GM23338 (cell line): ENCODE measurements around the gene SLC43A2. TPM values are rescaled to one million over a fixed set of nuclear protein-coding genes. Genes with fewer than 3 reads are reported as not detected.
"Not testable (repeated sequence)": the region's sequence is repeated elsewhere in the genome, so short reads cannot be mapped to it uniquely, and the experiment has no call there.

Experiments
- ATAC-seq: fragments of 200-7000 bp; cut with Tn5 transposase; 3 replicates; pipeline ENCODE4 v1.9.1; 2020
- DNase-seq: peaks from one replicate; pipeline ENCODE4 v3.0.0-alpha.2; 2015; ENCODE audit warnings: low spot score
- H2AFZ ChIP-seq: fragments of 200-600 bp; sonication (generic); 2 replicates; pipeline ENCODE4 v1.8.0; 2016; ENCODE audit warnings: antibody characterized with exemption, mild to moderate bottlenecking, moderate library complexity
- H3F3A ChIP-seq: fragments of 200-600 bp; sonication (generic); replicated peaks from 2 replicates; pipeline ENCODE4 v1.8.0; 2017; ENCODE audit warnings: antibody characterized with exemption, mixed run types, low read depth
- H3K27ac ChIP-seq: fragments of 200-600 bp; sonication (generic); 2 replicates; pipeline ENCODE4 v1.6.1; 2016; ENCODE audit warnings: low read depth
- H3K27me3 ChIP-seq: fragments of 200-600 bp; sonication (generic); 2 replicates; pipeline ENCODE4 v1.8.0; 2016; ENCODE audit warnings: mild to moderate bottlenecking, mixed run types, moderate library complexity; ENCODE audit not compliant: insufficient read depth
- H3K36me3 ChIP-seq: fragments of 200-600 bp; sonication (generic); 2 replicates; pipeline ENCODE4 v1.8.0; 2016; ENCODE audit warnings: mild to moderate bottlenecking; ENCODE audit not compliant: insufficient read depth
- H3K4me1 ChIP-seq: fragments of 200-600 bp; sonication (generic); 2 replicates; pipeline ENCODE4 v1.8.0; 2016; ENCODE audit warnings: mild to moderate bottlenecking, moderate library complexity; ENCODE audit not compliant: insufficient read depth
- H3K4me2 ChIP-seq: fragments of 200-600 bp; sonication (generic); 2 replicates; pipeline ENCODE4 v1.7.1; 2017; ENCODE audit warnings: mixed run types
- H3K4me3 ChIP-seq: fragments of 200-600 bp; sonication (generic); 2 replicates; pipeline ENCODE4 v1.6.1; 2016; ENCODE audit warnings: mixed run types
- H3K79me2 ChIP-seq: fragments of 200-600 bp; sonication (generic); replicated peaks from 2 replicates; pipeline ENCODE4 v1.8.0; 2017; ENCODE audit warnings: mild to moderate bottlenecking; ENCODE audit not compliant: insufficient read depth
- H3K9me2 ChIP-seq: fragments of 200-600 bp; sonication (generic); 2 replicates; pipeline ENCODE4 v1.8.0; 2017; ENCODE audit not compliant: insufficient read depth
- H4K20me1 ChIP-seq: fragments of 200-600 bp; sonication (generic); replicated peaks from 2 replicates; pipeline ENCODE4 v1.8.0; 2017; ENCODE audit warnings: mild to moderate bottlenecking; ENCODE audit not compliant: insufficient read depth
- H3K27ac Mint-ChIP-seq: 2 replicates; pipeline ENCODE4 v1.8.0; 2020; ENCODE audit warnings: inconsistent platforms, mild to moderate bottlenecking, moderate library complexity, mixed read lengths
- H3K27me3 Mint-ChIP-seq: 3 replicates; pipeline ENCODE4 v1.8.0; 2022; ENCODE audit warnings: low read depth, mild to moderate bottlenecking, moderate library complexity, mixed read lengths, inconsistent platforms; ENCODE audit not compliant: insufficient read depth, poor library complexity
- H3K36me3 Mint-ChIP-seq: 3 replicates; pipeline ENCODE4 v1.8.0; 2021; ENCODE audit warnings: low read depth, mild to moderate bottlenecking, inconsistent platforms, moderate library complexity, mixed read lengths
- H3K4me1 Mint-ChIP-seq: 3 replicates; pipeline ENCODE4 v1.8.0; 2020; ENCODE audit warnings: mild to moderate bottlenecking, inconsistent platforms, mixed read lengths
- H3K4me3 Mint-ChIP-seq: 3 replicates; pipeline ENCODE4 v1.8.0; 2021; ENCODE audit warnings: moderate library complexity, mild to moderate bottlenecking, inconsistent platforms, mixed read lengths
- H3K9me3 Mint-ChIP-seq: 3 replicates; pipeline ENCODE4 v1.8.0; 2020; ENCODE audit warnings: moderate library complexity, mild to moderate bottlenecking, inconsistent platforms, mixed read lengths
- CTCF ChIP-seq, 2 experiments: fragments of 200-600 bp in 1 of 2; sonication (generic) in 1 of 2; conservative IDR thresholded peaks; 2 replicates each; pipeline versions ENCODE4 v1.5.1 to v1.6.1; 2016 to 2017; ENCODE audit warnings: antibody characterized with exemption in 2 of 2, low read depth in 2 of 2, mild to moderate bottlenecking in 2 of 2, moderate library complexity in 1 of 2
- ETS1 ChIP-seq: IDR thresholded peaks from 2 replicates; pipeline ENCODE4 v1.6.1; 2016; ENCODE audit warnings: antibody characterized with exemption
- JUNB ChIP-seq: IDR thresholded peaks from one replicate; pipeline ENCODE4 v1.6.1; 2016; ENCODE audit warnings: antibody characterized with exemption; ENCODE audit not compliant: unreplicated experiment
- POLR2AphosphoS5 ChIP-seq: IDR thresholded peaks from 2 replicates; pipeline ENCODE4 v1.6.1; 2016; ENCODE audit warnings: antibody characterized with exemption, low read depth
- REST ChIP-seq: IDR thresholded peaks from one replicate; pipeline ENCODE4 v1.6.1; 2018; ENCODE audit warnings: antibody characterized with exemption; ENCODE audit not compliant: unreplicated experiment
- STAT1 ChIP-seq: IDR thresholded peaks from one replicate; pipeline ENCODE4 v1.6.1; 2016; ENCODE audit warnings: antibody characterized with exemption; ENCODE audit not compliant: unreplicated experiment
- ZNF114 ChIP-seq: fragments of 250-450 bp; sonication (Bioruptor Pico); IDR thresholded peaks from 2 replicates; pipeline ENCODE4 v1.5.0; 2020; ENCODE audit warnings: mild to moderate bottlenecking, moderate library complexity
- ZNF331 ChIP-seq: fragments of 250-450 bp; sonication (Bioruptor Pico); IDR thresholded peaks from 2 replicates; pipeline ENCODE4 v1.5.0; 2020; ENCODE audit warnings: low read depth, mild to moderate bottlenecking, moderate library complexity
- polyA plus RNA-seq: library from polyadenylated mRNA; unstranded; fragments of >200 nt; fragmentation: Nextera tagmentation; extraction: Ambion mirVana; gene quantifications from 2 replicates; pipeline ENCODE4 v1.2.1, GENCODE V29; 2016
- total RNA-seq: library from RNA; depleted of rRNA; stranded (reverse); fragments of >200 nt; shearing (Covaris generic); gene quantifications from 2 replicates; pipeline ENCODE4 v1.2.3, GENCODE V29; 2014

Gene SLC43A2
- total and polyA plus RNA-seq, 2 experiments from 2014 or later: 2.2 to 9.8 TPM

GRCh38 chr17:1652794-1653193 is 24.2 kb upstream of the SLC43A2 start:
- H3K79me2 ChIP-seq, H3K9me3 Mint-ChIP-seq, H3K4me3 ChIP-seq, H3K4me1 ChIP-seq, H2AFZ ChIP-seq, ATAC-seq, H3K4me1 Mint-ChIP-seq, H3K4me3 Mint-ChIP-seq, H3K9me2 ChIP-seq, H3K27ac Mint-ChIP-seq, H3K27ac ChIP-seq, H3K27me3 ChIP-seq, H3K4me2 ChIP-seq, DNase-seq: not testable (repeated sequence)
- H3K27me3 Mint-ChIP-seq: peaks cover 12% of the 10 kb centered on the region
- Histone ChIP-seq H3F3A (peaks cover 53% of the 10 kb centered on the region), H3K36me3 (peaks cover 62% of the 10 kb centered on the region), H4K20me1 (peaks cover 16% of the 10 kb centered on the region)
- H3K36me3 Mint-ChIP-seq: peaks cover 72% of the 10 kb centered on the region

GRCh38 chr17:1651559-1651844 is 22.9 kb upstream of the SLC43A2 start:
- Histone ChIP-seq H3K9me2 (no peaks in the 10 kb centered on the region), H3K27ac (no peak overlapping the region), H3K36me3 (peaks cover 53% of the 10 kb centered on the region), H3K4me2 (no peak overlapping the region), H2AFZ (no peak overlapping the region), H3K4me1 (peaks cover 5% of the 10 kb centered on the region; the same call in 1 of the 2 replicates), H3K27me3 (no peaks in the 10 kb centered on the region), H3F3A (peaks cover 48% of the 10 kb centered on the region), H3K4me3 (no peak overlapping the region), H3K79me2 (no peaks in the 10 kb centered on the region), H4K20me1 (peaks cover 11% of the 10 kb centered on the region)
- peaks cover 8% of the 10 kb centered on the region for H3K4me1 Mint-ChIP-seq
- H3K4me3 Mint-ChIP-seq: no peak overlapping the region
- no peak for TF ChIP-seq JUNB
- no peak for TF ChIP-seq REST
- TF ChIP-seq POLR2AphosphoS5: no peak
- TF ChIP-seq ZNF331 (CRISPR knock-in tag): no peak
- peaks cover 21% of the 10 kb centered on the region for H3K27me3 Mint-ChIP-seq
- DNase-seq (no peak), ATAC-seq (no peak)
- no peak overlapping the region for H3K27ac Mint-ChIP-seq
- H3K36me3 Mint-ChIP-seq: peaks cover 59% of the 10 kb centered on the region
- H3K9me3 Mint-ChIP-seq: no peaks in the 10 kb centered on the region

GRCh38 chr17:1650731-1651558 is 22.3 kb upstream of the SLC43A2 start:
- Mint-ChIP-seq H3K9me3 (no peaks in the 10 kb centered on the region), H3K4me3 (no peak overlapping the region), H3K36me3 (peaks cover 53% of the 10 kb centered on the region), H3K27me3 (peaks cover 21% of the 10 kb centered on the region), H3K4me1 (peaks cover 14% of the 10 kb centered on the region), H3K27ac (no peak overlapping the region)
- no peak overlapping the region for H3K4me3 ChIP-seq
- peak overlapping the region; percentile 88; the same call in 1 of the 2 replicates for H3K4me2 ChIP-seq
- peaks cover 7% of the 10 kb centered on the region; the same call in 1 of the 2 replicates for H3K4me1 ChIP-seq
- peaks cover 46% of the 10 kb centered on the region for H3F3A ChIP-seq
- no peaks in the 10 kb centered on the region for H3K79me2 ChIP-seq
- DNase-seq (no peak), ATAC-seq (no peak)
- no peak overlapping the region for H3K27ac ChIP-seq
- peaks cover 10% of the 10 kb centered on the region; the same call in 1 of the 2 replicates for H4K20me1 ChIP-seq
- H3K36me3 ChIP-seq: peaks cover 47% of the 10 kb centered on the region
- no peak overlapping the region for H2AFZ ChIP-seq
- no peaks in the 10 kb centered on the region for H3K9me2 ChIP-seq
- no peaks in the 10 kb centered on the region for H3K27me3 ChIP-seq
- no peak for TF ChIP-seq REST
- no peak for TF ChIP-seq CTCF (conservative IDR thresholded peaks at IDR 0.05; ENCODE audit: low read depth in 2 of 2)
- TF ChIP-seq STAT1: no peak
- no peak for TF ChIP-seq POLR2AphosphoS5
- no peak for TF ChIP-seq ETS1
- no peak for TF ChIP-seq ZNF114 (CRISPR knock-in tag)
- no peak for TF ChIP-seq JUNB
